ENCODE measurements around the gene DOCK9.
"Not testable (repeated sequence)": the region's sequence is repeated elsewhere in the genome, so short reads cannot be mapped to it uniquely, and the experiment has no call there.

DOCK9 gene

DNA sequence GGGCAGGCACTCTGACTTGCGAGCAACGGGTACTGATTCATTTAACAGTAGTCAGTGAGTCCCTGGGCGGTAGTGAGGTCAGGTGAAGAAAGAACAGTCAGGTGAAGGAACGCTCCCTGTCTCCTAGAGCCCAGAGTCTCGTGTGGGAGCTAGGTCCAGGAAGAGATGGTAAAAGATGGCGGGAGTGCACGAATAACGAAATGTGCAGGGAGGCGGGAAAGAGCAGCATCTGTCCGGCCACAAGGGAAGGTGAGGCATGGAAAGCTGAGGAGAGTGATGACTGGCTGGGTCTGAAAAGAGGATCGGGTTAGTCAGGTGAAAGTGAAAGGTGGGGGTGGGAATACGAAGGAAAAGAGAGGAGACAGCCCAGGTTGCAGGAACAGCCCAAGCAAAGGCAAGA, 161.5 kb downstream of the DOCK9 start:
- no peak for DNase-seq

DNA sequence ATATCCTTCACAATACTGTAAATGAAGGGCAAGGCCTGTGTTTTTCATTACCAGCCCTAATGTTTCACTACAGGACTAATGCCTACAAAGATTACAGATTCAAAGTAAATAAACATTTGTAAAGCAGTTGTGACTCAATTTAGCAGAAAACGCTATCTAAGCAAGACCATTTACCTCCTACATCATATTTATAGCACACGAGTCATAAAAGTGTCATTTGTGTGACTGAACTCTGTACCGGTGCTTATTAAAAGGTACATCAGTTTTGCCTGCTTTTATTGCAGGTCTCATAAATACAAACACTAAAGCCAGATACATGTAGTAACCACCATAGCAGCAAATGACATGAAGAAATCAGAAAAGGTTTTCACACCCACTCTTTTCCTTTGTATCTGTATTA, 163.9 kb downstream of the DOCK9 start:
- DNase-seq, result no peak

DNA sequence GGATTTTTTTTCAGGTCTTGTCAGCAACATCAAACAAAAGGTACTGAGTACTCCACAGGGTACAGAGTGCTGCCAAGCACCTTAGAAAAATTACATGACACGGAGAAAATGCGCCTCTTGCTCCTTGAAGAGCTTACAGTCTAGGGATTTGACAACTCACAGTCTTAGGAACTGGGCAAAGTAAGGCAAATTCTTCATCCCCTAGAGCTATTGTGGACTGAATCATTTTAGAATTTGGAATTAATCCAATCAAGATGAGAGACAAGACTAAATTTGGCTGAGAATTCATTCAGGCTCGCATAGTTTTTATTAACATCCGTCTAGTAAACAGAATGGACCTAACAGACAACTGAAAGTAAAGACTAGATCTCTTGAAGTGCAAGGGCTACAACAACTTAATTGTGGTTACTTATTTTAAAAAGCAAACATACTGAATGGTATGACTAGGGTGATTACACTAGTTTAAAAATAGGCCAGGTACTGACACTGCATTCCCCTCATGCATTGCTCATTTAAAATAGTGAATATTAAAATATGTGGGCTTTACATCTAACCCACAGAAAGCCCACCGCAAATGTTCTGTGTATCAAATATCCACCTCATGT, 165.6 kb downstream of the DOCK9 start:
- DNase-seq, result not testable (repeated sequence)

DNA sequence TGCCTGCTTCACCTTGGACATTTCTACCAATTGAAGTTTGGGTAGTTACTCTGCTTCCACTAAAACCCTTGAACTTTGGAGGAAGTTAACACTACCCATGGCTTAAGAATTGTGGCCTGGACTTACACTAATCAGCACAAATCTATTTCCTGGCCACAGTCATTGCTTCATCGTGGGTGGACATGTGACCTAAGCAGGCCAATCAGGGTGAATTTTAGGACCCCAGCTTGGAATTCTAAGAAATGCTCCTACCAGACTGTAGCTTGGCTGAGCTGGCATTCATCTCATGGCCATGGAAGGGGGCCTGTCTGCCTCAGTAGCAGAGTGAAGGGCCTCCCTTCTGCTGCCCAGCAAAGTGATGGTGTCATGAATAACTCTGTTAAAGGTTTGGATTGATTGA, 167.1 kb downstream of the DOCK9 start:
- DNase-seq, result no peak

DNA sequence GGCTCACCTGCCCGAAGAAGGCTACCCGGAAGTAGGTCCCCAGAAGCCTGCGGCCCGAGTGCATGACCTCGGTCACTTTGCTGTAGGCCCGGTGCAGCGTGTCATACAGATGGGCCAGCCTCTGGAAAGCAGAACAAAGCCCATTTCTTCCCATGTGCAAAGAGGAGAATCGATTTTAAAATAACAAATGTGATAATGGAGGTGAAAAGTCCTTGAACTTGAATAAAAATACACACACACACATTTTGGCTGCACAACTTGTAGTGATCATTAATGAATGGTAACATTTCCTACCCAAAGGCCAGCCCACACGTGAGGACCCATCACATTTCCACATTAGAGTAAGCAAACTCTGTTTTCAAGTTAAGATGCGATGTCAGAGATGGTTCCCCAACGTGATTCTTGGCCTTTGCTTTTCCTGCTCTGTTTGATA, 168.5 kb downstream of the DOCK9 start:
- no peak for DNase-seq

DNA sequence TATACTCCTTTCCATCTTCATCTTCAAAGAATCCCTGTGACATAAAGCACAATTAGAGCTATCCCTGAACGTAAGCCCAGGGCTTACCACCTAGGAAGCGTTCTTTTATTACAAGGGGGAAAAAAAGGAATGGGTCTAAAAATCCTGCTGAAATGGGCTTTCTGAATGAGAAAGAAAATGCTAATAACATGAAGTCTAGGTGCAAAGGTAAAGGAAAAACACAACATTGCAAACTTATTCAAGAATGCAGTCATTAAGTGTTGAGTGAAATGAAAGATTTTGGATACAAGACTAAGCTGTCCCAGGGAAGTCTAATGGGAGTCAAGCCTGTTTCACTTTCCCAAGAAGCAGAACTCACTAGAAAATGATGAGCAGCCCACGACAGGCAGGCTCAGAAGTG, 170.1 kb downstream of the DOCK9 start:
- DNase-seq, result no peak

DNA sequence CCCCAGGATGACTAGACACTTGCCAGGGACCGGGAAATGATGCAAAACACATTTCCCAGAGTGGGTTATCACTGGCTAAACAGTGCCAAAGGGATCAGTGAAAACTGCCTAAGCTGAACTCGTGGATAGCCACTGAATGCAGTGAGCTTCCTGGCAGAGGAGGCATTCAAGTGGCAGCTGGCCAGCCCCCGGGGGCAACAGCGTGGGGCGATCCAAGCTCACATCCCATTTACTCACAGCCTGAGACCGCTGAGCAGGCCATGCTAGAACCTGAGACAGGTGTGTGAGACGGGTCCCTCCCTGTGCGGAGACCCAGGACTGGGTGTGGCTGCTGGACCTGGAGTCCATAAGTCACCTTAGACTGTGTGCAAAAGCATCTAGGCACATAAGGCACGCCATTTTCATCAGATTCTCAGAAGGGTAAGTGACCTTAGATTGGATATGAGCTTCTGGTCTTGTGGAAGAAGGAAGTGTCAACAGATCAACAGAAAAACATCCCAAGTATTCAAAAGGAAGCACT, 173.5 kb downstream of the DOCK9 start:
- no peak for DNase-seq

DNA sequence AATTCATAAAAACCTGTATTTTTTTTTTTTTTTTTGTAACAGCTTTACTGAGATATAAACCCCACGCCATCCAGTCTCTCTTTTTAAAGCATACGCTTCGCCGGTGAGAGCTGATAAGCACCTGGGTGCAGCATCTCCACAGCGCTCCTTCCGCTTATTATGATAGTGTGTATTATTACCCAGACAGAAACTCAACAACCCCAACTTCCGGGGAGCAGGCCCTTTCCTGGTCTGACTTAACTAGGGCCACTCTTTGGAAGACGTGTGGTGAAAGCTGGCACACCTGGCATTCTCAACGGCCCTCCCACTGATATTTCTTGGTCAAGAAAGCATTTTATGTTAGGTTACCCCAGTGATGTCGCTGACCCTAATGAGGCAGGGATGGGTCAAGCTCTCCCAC, 173.9 kb downstream of the DOCK9 start:
- no peak for DNase-seq

DNA sequence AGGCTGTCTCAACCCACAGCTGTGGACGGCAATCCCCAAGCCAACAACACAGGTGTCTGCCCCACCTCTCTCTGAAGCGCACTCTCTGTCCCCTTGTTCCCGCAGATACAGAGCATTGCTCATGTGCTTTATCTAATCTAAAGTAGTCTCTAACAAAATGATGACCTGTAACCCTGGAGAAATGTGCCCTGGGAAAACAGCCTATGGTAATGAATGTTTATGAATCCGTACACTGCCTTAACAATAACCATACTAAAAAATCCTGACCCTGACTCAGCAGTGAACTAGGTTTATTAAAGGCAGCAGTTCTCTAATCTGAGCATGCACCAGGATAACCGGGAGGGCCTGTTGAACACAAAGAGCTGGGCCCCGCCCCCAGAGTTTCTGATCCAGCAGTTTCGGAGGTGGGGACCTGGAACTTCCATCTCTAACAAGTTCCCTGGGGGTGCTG, 174.7 kb downstream of the DOCK9 start:
- DNase-seq, result no peak

DNA sequence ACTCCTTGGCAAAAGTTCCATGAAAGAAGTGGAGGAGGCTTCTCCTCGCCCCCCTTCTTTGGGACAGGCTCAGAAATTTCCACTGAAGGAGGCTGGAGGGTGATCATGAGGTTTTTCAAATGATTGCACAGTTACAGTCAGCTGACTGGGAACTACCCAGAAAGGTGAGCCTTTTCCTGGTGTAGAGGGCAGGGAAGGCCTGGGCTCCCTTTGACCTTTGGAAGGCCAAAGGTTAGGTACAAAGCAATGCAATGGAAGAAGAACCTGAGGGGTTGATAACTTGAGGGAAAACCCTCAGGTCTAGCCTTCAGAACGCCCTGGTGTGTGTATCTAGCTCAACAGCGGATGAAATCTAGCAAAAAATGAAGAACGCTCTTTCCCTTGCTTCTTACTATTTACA, 175.3 kb downstream of the DOCK9 start:
- no peak for DNase-seq

DNA sequence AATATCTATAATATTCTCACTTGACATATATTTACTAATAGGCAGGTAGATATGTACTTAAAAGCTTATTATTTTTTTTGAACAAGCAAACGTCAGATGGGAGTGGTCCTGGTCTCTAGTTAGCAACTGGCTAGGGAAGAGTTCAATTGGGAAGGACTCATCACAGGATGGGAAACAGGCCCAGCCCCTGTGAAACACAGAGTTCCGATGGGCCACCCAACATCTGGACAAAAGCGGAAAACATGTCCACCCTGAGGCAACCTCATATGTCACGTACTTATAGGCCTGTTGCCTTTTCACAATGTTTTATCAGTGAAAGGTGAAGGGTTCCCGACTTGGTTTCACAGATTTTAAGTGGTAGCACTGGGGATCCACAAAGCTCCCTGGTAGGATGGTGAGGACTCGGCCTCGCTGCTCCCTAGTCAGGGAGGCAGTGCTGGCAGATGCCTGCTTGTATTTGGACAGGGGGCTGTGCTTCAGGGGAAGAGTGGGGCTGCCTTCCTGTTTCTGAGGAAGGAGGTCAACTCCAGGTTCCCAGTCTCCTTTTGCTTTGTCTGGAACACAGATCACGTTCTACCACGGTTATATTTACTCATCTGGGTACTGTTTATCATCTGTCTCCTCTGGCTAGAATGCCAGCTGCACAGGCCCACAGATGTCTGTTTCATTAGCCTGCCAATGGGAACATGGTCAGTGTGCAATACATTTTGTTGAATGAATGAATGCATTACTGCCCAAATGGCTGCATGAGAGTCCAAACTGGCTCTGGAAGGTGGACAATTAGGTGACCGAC, 176.0 kb downstream of the DOCK9 start:
- no peak for DNase-seq

DNA sequence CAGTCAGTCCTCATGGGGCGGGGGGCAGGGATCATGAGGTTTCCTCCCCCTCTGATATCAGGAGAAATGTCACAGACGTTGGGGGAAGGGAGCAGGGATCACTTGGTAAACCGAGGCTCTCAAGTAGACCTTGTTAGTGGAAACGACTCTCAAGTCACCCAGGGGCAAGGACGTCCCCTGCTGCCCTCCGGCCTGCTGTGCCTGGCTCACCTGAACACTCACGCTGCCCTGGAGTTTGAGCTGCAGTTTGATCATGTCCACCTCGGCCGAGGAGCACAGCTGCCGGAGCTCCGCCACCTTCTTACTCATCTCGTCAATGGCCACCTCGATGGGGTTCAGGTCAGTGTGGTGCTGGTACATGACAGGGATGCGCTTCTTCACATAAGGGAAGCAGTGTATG, 177.8 kb downstream of the DOCK9 start:
- DNase-seq, result no peak

DNA sequence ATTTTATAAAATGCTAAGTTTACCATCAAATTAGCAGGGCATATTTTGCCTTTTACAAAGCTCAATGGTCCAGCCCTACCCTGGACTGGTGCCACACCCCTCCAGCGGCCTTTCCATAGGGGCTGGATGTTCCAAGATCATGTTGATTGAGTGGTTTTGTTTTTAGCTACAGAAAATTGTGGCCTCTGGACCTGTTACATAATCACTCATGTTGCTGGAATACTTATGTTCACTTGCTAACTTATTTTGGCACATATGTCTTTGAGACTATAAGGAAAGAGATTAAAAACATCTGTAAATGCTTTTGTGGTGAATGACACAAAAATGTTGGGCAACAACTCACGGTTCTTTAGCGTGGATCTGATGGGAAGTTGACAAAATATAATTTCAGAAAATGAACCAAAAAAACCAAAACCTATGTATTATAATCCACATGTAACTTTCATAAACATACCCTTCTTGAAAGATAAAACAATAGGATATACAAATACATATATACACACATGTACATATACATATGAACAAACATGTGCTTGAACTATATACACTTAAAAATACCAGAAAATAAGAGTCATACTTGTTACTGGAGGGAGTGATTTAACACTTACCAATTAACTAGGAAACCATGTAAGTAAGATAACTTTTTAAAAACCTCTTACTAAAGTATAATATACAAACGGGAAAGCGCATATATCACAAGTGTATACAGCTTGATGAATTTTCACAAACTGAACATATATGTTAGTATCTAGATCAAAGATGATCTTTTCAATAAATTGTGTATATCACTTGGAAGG, 178.8 kb downstream of the DOCK9 start:
- DNase-seq, result no peak

DNA sequence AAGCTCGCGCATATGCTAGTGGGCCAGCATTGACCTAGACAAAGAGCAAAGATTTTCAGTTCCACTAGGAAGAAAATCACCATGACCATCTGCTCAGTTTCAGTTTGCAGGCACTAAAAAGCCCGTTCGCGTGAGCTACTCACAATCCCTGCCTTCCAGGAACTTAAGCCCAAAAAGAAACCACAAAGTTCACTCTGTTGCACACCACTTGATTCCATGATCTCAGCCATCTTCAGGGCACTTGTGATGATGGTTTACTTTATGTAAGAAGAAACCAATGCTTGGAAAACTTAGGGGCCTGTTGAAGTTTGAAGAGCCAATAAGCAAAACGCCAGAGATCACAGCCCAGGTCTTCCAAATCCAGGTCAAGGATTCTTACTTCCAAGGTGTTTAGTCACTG, 180.4 kb downstream of the DOCK9 start:
- no peak for DNase-seq

DNA sequence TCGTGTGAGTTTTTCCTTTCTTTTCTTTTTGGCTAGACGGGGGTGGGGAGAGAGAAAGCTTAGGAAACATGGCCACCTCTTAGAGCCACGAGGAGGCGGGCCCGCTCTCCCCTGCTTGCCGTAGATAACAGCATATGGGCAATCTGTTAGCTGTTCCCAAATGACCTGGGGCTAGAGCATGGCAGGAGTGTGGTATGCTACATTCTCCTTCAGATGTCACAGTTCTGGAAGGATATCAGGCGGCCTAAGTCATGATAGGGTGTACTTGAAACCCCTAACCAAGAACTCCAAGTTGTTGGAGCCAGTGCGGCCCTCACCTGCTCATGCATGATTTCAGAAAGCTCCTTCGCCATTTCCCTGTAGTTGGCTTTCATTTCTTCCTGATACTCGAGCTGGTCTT, 181.1 kb downstream of the DOCK9 start:
- no peak for DNase-seq

DNA sequence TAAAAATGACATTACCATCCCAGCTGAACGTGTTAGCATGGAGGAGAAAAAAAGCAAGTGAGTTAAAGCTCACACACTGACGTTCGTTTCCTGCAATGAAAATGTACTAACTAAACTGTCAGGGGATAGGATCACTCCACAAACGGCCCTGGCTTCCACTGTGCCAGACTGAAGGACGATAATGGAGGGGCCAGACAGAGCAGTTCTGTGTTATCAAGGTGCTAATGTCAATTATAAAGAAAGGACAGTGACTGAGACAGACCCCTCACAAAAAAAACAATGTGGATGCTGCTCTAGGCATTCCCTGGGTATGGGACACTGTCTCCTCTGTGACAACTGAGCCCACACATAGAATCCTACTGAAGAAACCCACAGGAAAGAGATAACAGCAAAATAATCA, 181.7 kb downstream of the DOCK9 start:
- no peak for DNase-seq

DNA sequence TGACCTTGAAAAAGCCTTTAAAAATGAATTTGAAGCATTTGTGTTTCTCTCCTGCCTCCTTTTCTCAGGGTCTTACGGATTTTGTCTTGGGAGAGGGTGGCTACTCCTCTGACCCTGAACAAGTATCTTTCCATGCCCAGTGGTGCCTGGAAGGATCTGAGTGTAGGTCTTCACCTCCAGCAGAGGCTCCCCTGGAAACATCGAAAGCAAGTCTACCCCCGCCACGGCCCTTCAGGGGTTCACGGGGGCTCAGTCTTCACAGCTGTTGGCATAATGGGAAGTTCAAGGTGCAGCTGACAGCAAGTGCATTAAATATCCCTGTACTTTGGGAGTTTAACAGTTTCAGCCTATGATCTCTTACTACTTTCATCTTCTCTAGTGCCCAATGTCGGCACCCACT, 182.6 kb downstream of the DOCK9 start:
- no peak for DNase-seq

DNA sequence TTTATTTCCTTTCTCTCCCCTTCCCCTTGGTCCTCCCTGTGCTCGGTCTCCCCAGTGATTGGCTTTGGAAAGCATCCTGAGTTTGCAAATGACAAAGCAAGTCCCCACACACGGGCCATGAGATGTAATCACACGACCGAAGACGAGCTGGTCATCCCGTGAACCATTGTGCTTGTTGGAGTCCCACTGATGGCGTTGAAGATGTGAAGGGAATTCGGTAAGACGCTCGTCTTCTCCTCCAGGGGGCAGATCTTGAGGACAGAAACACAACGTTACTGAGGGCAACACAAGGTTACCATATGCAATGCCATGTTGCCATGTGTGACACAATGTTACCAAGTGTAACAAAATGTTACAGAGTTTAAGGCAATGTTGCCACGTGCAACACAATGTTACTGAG, 183.4 kb downstream of the DOCK9 start:
- DNase-seq, result no peak

DNA sequence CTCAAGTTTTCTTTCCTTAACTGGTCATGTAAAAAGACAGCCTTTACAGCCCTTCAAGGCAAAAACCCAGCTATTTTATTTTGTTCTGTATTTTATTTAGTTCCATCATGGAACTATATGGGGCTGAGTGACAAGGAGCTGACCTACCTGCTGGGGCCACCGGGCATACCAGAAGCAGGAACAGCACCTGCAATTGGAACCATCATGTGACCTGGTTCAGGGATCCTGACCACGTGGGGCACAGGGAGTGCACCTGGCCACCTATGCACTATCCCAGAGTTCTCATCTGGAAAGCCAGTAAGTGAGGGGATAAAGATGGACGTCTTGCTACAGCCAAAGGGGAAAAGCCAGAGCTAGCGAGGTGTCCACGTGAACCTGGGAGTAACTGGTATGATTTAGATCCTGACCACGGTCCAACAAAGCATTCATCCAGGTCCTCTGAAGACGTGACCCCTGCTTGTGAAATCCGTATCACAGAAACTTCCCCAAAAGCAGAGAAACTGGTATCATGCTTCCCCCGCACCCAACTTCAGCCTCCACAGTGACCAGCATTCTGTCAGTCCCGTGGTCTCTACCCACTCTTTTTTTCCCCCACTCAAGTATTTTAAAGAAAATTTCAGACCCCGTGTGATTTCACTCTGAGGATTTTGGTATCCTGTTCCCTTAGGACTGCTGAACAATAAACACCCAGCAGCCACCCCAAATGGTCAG, 184.9 kb downstream of the DOCK9 start:
- DNase-seq, result no peak

DNA sequence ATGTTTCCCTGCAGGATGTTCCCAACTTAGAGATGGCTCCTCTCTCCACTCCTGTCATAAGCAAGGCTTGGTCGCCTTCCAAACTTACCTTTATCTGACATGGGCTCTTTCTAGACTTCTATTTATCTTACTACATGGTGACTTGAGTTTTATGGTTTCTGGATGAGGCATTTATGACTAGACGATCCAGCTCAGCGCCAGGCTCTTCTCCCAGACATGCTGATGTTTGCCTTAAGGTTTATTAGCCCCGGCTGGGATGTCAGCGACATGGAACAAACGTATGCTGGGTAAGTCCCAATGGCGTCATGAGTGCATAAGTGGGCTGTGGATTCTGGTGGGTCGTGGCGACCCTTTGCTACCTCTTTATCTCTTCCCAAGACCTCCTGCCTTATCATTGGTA, 185.5 kb downstream of the DOCK9 start:
- DNase-seq, result no peak

DNA sequence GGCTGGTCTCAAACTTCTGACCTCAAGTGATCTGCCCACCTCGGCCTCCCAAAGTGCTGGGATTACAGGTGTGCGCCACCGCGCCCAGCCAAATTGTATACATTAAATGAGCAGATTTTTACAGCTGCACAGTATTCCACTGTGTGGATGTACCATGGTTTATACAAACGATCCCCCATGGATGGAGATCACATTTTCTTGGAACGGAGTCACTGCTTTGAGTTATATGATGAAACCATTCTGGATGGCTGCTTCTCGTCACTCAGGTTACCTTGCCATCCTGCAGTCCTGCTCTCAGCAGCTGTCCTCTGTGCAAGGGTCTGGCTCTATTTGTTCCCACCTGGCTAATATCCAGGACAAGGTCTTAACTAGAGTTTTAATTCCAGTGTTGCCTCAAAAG, 186.3 kb downstream of the DOCK9 start:
- no peak for DNase-seq

DNA sequence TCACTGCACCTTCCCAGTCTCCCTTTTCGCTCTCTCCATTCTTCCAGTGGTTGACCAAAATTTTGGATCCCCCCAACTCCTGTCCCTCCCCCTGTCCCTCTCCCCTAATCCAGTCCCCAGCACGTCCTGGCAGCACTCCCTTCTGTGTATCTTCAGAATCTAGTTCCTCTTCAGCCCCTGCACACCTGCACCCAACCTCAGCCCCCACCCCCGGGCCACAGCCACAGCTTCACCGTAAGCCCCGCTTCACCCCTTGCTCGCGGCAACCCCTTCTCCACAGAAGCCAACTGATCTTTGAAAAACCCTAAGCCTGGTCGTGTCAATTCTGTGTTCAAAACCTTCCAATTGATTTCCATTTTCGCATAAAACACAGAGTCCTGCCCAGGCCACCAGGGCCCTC, 189.9 kb downstream of the DOCK9 start:
- no peak for DNase-seq

DNA sequence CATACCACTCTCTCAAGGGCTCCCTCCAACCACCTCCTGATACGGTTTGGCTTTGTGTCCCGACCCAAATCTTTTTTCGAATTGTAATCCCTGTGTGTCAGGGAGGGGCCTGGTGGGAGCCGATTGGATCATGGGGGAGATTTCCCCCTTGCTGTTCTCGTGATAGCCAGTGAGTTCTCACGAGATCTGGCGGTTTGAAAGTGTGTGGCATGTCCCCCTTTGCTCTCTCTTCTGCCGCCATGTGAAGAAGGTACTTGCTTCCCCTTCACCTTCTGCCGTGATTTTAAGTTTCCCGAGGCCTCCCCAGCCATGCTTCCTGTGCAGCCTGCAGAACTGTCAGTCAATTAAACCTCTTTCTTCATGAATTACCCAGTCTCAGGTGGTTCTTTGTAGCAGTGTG, 190.7 kb downstream of the DOCK9 start:
- DNase-seq, result no peak

Measured in Kasumi-1 (cell line).